DMS 273 treated with DMSO at 0.1 percent for 48 hours (cell line): ENCODE data around the gene PNPLA1.

Experiments used
- DNase-seq: peaks from one replicate; lab custom pipeline; 2025; lab: John Stamatoyannopoulos, UW

The PNPLA1 gene, protein sequence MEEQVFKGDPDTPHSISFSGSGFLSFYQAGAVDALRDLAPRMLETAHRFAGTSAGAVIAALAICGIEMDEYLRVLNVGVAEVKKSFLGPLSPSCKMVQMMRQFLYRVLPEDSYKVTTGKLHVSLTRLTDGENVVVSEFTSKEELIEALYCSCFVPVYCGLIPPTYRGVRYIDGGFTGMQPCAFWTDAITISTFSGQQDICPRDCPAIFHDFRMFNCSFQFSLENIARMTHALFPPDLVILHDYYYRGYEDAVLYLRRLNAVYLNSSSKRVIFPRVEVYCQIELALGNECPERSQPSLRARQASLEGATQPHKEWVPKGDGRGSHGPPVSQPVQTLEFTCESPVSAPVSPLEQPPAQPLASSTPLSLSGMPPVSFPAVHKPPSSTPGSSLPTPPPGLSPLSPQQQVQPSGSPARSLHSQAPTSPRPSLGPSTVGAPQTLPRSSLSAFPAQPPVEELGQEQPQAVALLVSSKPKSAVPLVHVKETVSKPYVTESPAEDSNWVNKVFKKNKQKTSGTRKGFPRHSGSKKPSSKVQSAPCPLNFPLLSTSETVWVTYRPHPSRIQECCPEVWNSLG

DNA sequence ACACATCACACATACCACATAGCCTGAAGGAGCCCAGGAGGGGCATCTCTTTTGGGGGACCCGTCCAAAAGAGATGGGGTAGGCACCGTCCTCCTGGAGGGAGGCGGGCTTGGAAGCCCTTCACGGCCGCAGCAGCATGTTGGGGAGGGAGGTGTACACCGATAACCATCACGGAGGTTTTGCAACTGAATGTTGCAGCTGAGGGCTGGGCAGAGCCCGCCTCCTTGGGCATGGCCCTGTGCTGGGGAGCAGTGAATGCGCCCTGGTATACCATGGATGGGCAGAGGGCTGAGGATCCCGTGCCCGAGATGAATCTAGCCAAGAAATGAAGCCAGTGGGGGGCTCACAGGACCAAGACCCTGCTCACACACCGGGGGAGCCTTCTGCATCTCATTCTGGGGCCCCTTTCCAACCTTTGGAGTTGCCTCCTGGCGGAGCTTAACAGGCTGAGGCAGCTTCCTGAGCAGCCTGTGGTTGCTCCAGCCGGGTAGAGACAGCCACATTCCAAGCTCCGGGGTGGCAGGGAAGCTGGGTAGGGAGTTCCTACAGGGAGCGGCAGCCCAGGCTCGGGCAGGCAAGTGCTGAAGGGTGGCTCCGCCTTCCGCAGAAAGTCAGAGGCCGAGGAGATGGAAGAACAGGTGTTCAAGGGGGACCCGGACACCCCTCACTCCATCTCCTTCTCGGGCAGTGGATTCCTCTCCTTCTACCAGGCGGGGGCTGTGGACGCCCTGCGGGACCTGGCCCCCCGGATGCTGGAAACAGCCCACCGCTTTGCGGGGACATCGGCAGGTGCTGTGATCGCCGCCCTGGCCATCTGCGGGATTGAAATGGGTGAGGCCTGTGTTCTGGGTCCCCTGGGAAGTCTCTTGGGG lies at the start of gene PNPLA1:
TSS of gene PNPLA1 (plus strand) at position 227 of the 872 bp plus-strand sequence. CDS start at position 627, 400 bp downstream.
- no peak for DNase-seq

DNA sequence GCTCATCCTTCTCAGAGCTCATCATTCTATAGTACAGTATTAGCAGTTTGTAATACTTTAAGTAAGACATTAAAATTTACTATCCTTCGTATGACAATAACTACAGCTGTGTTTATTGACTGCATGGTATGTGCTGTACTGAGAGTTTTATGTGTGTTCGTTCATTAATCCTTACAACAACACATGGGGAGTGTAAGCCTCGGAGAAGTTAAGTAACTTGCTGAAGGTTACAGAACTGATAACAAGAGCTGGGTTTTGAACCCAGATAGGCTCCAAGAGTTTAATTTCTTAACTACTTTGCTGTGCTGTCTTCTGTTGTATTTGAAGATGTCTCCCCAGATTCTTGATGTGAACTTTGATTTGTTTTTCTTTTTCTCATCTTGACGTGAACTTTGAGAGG lies 49.6 kb upstream of the PNPLA1 start:
- DNase-seq: no peak

DNA sequence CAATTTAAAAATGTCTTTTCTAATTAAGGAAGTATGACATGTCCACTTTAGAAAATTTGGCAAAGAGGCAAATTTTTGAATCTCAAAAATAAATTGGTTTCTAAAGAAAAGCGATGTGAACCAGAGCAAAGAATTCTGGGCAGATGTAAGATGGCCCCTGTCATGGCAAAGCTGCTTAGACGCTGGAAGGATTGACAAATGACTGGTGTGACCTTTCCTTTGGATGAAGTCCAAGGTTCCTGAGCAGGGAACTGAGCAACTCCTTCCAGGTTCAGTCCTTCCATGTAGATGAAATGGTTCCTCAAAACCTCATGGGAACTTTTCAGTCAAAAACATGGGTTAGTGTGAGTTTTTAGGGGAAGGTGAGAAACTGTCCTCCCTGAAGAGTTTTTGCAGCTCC lies 48.2 kb upstream of the PNPLA1 start:
- no peak for DNase-seq

- DNase-seq: no peak
Measured at GRCh38 chr6:36222924-36223323, 46.9 kb upstream of the PNPLA1 start.

GRCh38 chr6:36223706-36224105 lies 46.2 kb upstream of the PNPLA1 start:
- no peak for DNase-seq

- DNase-seq: no peak
Measured at GRCh38 chr6:36224918-36225461, 44.9 kb upstream of the PNPLA1 start.

DNA sequence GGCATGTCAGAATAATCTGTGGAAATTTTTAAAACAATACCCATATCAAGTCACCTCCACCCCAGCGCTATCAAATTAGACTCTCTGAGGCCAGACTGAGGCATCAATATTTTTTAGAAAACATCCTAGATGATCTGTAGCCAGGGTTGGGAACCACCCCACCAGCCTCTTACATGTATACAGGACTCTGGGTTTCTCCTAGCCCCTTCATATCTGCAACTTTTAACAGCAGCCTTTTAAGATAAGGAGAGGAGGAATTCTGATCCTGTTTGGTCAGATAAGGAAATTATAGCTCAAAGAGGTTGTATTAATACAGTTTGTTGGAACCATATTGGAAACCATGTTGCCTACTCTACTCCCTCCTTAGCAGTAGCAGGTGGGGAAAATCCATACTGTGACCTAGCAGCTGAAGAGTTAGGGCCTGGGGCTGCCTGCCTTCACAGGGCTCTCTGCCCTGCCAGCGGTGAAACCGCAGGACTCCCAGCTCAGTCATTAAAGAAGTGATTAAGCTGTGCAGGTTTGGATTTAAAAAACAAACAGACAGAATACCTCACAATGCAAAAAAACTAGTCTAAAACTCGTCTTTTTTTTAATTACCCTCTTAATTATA lies 43.3 kb upstream of the PNPLA1 start:
- DNase-seq: no peak

- no peak for DNase-seq
Measured at GRCh38 chr6:36227379-36228228, 42.3 kb upstream of the PNPLA1 start.

- no peak for DNase-seq
Measured at GRCh38 chr6:36229223-36229622, 40.6 kb upstream of the PNPLA1 start.

DNA sequence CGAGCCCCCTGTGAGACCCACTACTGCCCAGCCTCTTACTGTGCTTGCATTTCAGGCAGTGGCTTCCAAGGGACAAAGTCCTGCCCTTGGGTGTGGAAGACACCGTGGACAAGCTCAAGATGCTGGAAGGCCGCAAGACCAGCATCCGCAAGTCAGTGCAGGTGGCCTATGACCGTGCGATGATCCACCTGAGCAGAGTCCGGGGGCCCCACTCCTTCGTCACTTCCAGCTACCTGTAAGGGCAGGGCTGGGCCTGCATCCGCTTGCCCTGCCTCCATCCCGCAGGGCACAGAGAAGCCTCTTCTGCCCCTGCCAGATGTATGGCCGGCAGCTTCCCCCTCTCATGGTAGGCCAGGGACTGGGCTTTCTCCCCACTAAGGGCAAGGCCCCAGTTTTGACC lies 39.5 kb upstream of the PNPLA1 start:
- DNase-seq: no peak

- no peak for DNase-seq
Measured at GRCh38 chr6:36232172-36232571, 37.7 kb upstream of the PNPLA1 start.

- no peak for DNase-seq
Measured at GRCh38 chr6:36235309-36235708, 34.6 kb upstream of the PNPLA1 start.

DNA sequence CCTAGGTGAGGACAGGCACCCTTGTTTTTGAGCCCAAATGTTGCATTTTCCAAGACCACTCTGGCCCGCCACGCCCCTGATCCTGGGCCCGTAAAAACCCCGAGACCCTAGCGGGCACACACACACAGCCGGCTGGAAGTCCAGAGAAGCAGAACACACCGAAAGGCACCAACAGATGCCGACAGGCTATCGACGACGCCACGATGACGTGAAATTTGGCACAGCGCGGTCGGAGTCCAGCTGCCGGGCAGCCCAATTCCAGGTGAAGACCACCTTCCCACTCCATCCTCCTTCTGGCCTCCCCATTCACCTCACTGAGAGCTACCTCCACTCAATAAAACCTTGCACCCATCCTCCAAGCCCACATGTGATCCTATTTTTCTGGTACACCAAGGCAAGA lies 34.0 kb upstream of the PNPLA1 start:
- DNase-seq: no peak

DNA sequence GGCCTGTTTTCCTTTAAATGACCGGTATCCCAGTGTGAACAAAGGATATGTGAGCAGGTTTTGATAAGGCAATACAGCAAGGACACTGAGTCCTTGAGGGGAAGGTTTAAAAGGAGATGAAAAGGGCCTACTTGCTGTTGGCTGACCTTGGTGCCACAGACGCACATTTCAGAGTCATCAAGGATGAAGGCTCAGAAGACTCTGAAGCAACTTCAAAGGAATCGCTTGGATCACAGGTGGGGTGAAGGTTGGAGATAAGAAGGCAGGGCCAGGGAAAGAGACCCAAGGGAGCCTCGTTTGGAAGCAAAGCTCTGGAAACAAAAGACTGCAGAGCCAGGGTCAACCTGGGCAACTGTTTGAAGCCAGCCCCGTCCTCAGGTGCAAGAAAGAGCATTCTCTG lies 30.1 kb upstream of the PNPLA1 start:
- no peak for DNase-seq

DNA sequence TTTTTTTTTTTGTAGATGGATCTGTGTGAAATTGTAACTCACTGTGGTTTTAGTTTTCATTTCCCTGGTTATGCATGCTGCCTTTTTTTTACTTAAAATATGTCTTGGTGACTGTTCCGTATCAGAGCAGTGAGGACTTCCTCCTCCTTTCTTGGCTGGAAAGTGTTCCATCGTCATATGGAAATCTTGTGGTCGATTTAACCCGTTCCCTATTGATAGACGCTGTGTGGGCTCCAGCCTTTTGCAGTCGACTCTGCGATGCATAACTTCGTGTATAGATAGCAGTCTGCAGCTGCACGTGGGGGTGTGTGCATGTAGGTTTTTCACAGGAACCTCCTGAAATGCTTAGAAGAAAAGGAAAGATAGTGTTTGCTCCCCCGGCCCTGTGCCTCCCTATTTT lies 28.1 kb upstream of the PNPLA1 start:
- no peak for DNase-seq

DNA sequence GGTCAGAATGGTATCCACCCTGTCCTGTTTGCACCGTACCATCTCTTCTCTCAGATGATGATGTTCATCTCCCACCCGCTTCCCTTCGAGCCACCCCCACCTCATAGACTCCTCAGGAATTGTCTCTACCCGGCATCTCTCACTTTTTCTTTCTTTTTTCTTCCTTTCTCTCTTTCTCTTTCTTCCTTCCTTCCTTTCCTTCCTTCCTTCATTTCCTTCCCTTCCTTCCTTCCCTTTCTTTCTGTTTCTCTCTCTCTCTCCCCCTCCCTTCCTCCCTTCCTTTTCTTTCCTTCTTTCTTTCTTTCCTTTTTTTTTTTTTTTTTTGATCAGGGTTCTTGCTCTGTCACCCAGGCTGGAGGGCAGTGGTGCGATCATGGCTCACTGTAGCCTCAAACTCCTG lies 27.7 kb upstream of the PNPLA1 start:
- no peak for DNase-seq

GRCh38 chr6:36242626-36243025 lies 27.2 kb upstream of the PNPLA1 start:
- no peak for DNase-seq

DNA sequence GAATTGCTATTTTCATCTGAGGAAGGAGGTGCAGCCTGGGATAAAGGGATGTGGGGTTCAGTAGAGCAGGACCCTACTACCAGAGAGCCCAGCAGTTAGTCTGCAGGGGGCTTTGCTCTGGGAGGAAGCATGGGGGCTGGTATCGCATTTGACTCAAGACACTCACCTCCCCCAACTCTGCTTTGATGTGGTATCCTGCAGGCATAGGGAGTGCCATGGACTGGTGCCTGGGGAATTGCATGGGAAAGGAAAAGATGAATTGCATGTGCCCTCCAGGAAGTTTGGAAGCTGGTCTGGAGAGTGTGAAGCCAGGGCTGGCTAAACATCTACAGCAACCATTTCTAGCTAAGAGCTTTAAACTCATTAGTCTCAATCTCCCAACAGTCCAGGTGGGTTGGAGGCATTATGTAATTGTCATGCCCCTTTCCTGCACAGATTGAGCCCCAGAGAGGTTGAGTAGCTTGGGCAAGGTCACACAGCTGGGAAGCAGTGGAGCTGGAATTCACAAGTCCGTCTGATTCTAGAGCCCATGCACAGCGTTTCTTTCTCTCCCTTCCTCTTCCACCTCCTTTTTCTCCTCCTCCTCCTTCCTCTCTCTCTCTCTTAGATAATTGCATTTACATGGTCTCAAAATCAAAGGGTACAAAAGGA lies 26.2 kb upstream of the PNPLA1 start:
- DNase-seq: no peak

DNA sequence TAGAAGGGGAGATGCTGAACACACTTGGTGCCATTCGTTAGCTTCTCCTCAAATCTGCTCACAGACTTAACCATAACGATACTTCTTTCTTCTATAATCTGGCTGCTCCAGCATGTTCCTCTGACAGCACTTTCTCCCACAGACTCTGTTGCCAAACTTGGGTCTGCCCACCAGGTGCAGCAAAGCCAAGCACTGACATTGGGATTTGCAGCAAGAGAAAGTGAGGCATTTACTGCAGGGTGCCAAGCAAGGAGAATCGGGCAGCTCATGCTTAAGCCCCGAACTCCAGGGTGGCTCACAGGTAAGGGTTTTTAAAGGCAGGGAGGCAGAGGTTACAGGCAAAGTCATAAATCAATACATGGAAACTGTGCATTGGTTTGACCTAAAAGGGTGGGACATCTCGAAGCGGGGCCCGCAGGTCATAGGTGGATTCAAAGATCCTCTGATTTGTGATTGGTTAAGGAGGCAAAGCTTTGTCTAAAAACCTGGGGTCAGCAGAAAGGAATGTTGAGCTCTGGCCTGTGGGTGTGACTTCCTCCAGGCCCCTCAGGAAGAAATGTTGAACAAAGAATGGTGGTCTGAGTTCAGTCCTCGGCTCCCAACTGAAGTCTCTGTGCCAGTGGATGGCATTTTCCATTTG lies 25.1 kb upstream of the PNPLA1 start:
- DNase-seq: no peak

DNA sequence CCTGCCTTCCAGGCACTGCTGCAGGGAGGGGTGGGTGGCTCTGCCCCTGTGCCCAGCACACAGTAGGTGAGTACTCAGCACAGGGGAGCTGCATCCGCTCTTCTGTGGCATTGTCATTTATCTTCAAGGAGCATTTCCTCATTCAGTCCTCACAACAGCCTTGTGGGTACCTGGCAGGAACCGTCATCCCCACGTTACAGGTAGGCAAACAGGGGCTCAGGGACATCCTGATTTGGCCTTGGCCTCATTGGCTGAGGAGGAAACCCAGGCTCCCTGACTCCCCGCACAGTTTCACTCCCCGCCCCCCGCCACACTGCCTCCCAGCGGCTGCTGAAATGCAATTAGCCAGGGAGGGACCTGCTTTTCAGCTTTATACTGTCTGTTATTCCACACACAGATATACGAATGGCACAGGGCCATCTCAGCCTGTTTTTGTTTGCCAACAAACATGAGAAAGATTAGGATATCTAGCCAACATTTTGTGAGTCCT lies 24.2 kb upstream of the PNPLA1 start:
- DNase-seq: no peak
